HG03097 (cell line): ENCODE data around the gene POU3F1.
"Not testable (repeated sequence)": the region's sequence is repeated elsewhere in the genome, so short reads cannot be mapped to it uniquely, and the experiment has no call there.

Source experiments
- ATAC-seq: cut with Tn5 transposase; IDR thresholded peaks from one replicate; pipeline ENCODE4 v1.9.1; 2021; ENCODE audit not compliant: unreplicated experiment, low FRiP score

Gene POU3F1

DNA sequence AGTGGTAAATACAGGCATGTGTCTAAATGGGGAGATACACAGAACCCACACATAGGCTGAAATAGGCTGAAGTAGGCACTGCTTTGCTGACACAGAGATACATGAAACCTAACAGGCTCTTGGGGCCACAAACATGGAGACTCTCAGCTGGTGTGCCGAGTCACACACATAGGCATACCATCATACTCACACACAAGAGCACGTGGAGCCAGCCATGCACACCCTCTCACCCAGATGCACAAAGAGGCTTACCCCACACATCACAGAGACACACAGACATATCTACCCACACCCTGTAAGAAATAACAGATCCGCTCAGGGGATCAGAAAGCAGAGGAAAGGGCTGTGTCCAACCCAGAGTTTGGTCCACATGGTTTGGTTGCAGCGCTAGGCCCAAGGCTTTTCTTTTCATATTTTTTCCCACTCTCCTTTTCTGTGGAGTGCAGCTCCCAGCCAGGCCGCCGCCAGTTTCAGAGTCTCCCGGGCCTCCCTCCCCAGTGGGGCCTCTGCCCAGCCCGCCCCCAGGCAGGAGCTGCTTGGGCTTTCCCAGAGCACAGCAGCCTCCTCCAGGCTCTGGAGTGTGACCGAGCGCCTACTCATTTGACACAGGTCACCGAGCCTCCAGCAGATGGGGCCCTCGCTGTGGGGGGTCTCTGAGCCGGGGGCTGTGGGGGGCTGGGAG, 3.9 kb upstream of the POU3F1 start:
- no peak for ATAC-seq

DNA sequence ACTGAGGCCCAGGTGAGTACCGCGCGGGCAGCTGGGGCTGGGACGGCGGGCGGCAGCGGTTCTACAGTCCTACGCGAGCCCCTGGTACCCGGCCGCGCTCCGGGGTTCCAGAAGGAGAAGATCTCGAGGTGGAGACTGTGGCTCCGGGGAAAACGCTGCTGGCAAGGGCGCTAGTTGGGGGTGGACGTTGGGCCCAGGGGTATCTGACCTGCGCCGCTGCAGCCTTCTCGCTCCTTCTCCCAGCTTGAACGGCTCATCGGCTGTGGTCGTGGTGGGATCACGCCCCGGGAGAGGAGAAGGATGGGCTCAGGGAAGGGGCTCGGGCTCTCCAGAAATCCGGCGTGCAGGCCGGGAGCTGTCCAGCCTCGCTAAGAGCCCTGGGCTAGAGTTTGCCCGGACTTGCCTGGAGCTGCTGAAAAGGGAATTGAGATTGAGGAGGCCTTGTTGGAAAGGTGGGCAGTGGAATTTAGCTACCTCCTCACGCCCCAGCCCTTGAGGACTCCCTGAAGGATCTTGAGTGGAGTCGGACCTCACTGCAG, 1.1 kb upstream of the POU3F1 start:
- no peak for ATAC-seq

DNA sequence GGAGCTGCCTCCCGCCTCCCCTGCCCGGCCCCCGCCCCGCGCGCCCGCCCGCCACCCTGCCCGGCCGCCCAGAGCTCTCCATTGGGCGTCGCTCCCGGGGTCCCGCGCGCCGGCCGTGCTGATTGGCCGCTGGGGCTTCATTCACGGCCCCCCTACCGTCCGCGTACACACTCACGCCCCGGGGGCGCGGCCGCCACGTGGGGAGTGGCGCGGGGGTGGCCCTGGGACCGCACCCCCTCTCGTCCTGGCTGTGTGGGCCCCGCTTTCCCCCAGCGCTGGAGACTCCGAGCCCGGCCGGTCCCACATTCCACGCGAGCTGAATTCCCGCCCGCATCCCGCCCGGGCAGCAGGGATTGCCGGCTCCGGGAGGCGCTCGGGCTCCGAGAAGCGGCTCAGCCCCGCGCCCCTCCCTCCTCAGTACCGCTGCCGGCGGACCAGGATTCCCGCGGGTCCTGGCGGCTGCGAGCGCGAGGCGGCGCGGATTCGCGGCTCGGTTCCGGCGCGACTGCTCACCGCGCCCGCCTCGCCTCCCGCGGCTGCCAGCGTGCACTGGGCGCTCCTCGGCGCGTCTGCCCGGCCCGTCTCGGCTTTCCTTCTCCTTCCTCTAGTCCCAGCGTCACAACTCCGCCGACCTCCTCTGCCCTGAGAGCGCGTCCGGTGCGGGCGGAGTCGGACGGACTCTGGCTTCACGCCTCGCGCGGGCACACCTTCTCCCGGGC, 450 bp upstream of the POU3F1 start:
- ATAC-seq = peak; percentile 42

DNA sequence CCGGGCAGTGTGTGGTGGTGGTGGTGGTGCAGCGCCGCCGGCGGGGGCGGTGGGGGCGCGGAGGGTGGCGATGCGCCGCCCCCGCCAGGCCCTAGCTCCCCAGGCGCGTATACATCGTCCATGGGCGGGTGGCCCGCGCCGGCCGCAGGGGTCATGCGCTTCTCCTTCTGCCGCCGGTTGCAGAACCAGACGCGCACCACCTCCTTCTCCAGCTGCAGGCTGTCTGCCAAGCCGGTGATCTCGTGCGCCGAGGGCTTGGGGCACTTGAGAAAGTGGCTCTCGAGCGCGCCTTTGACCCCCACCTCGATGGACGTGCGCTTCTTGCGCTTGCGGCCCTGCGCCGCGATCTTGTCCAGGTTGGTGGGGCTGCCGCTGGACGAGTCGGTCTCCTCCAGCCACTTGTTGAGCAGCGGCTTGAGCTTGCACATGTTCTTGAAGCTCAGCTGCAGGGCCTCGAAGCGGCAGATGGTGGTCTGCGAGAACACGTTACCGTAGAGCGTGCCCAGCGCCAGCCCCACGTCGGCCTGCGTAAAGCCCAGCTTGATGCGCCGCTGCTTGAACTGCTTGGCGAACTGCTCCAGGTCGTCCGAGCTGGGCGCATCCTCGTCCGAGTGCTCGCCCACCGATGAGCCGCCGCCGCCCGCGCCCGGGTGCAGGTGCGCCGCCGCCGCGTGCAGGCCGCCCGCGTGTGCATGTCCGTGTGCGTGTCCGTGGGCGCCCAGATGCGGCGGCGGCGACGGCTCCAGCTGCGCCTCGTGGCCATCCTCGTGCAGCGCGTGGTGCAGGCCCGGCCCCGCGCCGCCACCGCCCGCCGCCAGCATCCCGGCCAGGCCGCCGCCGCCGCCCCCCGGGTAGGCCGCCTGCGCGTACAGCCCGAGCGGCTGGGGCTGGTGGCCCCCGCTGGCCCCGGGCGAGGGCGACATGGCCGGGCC, 926 bp downstream of the POU3F1 start:
- peak; percentile 3 for ATAC-seq

DNA sequence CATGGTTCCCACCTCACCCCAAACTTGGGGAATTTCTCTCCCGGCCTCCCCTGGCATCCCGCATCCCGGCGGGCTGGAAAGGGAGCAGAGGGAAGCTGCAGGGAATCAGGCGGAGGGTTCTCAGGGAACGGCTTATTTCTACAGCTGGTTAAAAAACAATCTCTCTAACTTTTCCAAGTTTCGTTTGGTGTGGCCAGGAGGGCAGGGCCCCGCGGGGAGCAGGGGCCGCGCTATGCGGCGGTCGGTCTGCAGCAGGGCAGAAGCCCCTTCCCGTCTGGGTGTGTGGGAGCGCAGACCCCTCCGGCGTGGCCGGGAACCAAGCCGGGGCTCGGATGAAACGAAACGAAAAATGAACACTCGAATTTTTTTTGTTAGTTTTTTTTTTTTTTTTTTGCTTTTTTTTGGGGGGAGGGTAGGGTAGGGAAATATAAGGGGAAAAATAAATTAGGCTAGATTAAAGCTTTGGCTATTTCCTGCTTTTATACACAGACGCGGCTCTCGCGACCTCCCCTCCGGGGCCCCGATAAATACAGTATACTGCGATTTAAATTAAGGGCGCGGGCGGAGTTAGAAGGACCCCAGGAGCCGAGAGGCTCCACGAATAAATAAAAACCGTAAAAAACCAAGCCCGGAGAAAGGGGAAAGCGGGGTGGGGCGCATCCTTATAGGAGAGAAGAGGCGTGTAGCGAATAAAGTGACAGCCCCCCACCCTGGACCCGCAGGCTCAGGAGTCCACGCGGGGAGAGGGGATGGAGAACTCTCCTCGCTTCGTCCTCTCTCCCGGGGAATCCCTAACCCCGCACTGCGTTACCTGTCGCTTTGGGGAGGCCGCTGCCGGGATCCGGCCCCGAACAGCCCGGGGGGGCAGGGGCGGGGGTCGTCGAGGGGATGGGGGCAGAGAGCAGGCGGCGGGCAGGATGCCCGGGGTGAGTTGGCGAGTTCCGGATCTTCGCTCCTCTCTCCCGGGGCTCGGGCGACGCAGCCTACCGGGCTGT, 2.1 kb downstream of the POU3F1 start:
- no peak for ATAC-seq

DNA sequence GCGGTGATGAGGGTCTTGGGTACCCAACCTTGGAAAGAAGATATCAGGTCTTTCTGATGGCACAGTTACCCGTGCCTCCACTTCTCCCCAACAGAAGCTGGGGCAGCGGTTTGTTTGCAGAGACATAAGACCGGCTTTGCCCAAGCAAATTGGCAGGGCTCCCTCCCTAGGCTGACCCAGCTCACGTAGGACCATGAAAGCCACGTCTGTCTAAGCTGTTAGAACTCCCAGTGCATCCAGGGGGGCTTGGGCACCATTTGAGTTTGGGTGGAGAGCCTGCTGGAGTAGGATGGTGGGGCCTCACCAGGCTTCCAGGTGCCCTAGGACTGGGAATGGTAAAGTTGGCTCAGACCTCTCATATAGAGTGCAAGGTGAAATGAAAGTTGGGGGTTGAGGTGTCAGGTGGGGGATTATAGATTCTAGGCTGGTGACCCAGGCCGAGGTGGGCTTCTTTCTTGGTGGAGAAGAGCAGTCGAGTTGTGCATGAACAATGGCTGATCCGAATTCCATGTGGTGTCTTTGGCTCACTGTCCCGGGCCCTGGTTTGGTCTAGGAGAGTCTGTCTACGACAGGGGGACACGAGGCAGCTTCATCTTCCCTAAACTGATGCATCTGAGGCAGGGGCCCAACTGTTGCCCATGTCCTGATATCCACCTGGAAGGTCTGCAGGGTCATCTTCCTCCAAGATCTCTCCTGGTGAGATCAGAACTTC, 3.4 kb downstream of the POU3F1 start:
- ATAC-seq = no peak

DNA sequence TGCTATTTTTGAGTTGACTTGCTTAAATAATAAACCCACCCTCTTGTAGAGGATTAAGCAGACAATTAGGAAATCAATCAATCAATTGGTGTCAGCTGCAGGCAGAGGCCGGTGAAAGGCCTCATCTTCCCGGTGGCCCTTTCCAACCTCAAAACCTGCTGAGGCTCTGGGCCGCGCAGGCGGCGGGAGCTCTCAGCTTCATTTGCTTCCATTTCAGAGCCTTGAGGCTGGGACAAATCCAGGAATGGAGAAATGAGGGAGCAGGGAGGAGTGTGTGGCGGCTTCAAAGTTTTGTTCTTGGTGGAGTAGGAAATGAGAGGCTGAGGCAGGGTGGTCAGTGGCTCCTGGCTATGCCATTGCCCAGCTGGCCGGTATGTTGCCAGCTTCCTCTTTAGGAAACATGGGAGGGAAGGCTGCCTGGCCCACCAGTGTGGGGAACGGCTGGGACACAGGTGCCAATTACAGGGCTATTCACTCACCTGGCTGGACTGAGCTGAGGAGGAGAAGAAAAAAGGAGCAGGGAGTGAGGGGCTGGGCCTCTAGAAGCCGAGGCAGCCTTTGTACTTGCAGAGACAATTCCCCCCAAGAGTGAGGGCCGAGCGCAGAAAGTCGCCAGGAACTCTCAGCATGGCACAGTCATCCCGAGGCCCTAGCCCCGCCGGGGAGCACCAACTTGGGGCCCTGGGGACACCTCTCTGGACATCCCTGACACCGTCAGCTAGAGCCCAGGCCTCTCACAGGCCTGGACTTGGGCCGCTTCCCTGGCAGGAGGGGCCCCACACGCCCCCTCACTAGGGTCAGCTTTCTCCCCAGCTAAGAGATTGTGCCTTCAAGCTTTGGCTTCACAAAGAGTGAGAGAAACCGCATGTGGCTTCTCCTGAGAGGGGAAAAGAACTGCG, 4.4 kb downstream of the POU3F1 start:
- no peak for ATAC-seq

DNA sequence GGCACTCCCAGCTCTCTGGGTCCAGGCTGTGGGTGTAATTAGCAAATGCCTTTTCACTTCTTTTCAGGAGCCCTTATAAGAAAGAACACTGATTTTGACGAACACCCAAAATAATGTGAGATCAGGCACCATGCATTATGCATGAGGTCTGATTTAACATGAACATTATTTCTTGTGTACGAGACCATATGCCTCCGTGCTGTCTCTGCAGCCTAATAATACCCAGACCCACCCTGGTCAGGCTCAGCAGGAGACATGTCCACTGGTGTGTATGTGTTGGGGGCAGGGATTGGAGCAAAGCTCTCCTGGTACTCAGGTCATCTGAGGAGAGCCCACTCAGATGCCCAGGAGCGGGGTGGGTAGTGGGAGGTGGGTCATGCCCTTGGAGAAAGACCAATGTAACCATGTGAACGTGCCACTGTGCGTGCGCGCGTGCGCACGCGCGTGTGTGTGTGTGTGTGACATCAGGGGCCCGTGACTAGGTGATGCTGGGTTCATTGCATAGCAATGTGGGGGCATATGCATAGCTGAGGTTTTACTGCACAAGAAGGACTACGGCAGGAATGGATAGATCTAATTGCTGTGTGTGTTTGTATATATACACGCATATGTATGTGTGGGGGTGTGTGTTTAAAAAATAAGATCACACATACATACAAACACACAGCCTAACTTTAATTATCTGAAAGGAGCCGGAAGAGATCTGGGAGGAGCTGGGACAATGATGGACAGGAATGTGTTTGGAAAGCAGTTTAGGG, 7.1 kb downstream of the POU3F1 start:
- ATAC-seq = no peak

DNA sequence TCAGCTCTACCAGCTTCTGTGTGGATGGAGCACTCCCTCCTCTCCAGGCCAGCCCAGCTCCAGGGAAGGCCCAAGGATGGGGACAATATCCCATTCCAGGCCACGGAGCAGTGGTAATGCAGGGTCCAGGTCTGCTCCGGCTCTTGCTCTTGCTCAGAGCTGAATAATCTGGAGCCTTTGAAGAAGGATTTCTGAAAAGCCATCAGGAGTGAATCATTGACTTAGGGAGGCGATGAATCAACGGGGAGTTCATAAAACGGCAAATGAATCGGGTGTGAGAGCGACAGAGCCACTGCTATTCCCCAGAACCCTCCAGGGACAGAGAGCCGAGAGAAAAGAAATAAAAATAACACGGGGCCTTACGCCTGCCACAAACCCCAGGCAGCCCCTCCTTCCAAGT, 7.7 kb downstream of the POU3F1 start:
- ATAC-seq = no peak

DNA sequence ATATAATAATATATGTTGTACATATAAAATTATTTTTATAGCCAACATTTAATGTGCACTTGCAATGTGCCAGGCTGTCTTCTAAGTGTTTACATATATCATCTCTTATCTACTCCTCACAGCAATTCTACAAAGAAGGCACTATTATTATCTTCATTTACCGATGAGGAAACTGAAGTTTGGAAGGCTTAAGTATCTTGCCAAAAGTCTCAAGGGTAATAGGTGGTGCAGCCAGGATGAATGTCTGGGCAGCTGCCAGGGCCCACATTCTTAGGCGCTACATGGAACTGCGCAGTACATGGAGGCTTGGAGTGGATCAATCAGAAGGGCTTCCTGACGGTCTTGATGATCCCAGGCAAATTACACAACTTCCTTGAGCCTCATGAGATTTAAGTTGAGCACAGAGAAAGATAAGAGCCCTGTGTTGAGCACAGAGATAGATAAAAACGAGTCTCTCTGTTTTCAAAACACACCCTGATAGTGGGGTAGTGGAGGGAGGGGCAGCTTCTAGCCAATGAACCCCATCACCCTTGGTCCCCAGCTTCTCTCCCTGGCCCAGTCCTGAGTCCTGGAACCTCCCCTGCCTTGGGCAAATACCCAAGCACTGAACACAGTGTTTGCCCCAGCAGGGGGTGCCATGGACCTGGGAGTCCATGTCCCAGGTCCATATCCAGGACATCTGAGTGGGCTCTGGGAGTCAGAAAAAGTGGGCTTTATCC, 9.2 kb downstream of the POU3F1 start:
- no peak for ATAC-seq

DNA sequence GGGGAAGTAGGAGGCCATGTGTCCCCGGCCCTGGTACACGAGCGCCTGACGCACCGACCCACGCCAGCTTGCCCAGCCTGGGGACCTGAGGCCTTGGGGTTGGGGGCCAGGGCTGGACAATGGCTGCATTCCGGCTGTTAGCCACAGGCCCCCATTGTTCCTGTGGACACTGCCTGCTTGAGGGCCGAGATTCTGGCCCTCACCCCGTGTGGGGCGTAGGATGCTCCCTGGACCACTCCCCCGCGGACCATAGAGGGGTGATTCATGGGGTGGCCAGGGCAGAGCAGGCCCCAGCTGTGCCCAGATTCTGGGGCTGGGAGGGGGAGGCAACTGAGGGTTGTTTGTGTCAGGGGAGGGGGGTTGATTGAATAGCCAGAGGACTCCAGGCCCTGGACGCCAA, 11.7 kb downstream of the POU3F1 start:
- ATAC-seq = no peak

DNA sequence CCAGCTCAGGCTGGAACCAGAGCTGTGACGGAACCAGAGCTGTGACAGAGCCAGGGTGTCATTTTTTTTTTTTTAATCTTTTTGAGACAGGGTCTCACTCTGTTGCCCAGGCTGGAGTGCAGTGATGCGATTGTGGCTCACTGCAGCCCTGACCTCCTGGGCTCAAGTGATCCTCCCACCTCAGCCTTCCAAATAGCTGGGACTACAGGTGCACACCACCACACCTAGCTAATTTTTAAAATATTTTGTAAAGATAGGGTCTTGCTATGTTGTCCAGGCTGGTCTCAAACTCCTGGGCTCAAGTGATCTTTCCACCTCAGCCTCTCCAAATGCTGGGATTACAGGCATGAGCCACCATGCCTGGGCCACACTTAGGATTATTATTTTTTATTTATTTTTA, 13.6 kb downstream of the POU3F1 start:
- not testable (repeated sequence) for ATAC-seq

DNA sequence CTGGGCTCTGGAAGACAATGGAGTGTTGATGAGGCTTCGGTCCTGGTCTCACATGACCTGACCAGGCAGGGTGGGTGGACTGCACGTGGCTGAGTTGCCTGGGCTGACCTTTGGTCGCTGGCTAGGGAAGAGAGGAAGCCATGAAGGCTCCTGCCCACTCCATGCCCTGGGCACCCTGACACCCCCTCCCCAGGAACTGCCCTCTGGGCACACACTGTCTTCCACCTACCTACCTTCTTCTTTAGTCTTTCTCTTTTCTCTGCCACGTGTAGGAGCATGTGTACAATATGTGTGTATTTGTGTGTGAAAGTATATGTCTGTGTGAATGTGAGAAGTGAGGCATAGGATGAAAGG, 15.1 kb downstream of the POU3F1 start:
- ATAC-seq = no peak

DNA sequence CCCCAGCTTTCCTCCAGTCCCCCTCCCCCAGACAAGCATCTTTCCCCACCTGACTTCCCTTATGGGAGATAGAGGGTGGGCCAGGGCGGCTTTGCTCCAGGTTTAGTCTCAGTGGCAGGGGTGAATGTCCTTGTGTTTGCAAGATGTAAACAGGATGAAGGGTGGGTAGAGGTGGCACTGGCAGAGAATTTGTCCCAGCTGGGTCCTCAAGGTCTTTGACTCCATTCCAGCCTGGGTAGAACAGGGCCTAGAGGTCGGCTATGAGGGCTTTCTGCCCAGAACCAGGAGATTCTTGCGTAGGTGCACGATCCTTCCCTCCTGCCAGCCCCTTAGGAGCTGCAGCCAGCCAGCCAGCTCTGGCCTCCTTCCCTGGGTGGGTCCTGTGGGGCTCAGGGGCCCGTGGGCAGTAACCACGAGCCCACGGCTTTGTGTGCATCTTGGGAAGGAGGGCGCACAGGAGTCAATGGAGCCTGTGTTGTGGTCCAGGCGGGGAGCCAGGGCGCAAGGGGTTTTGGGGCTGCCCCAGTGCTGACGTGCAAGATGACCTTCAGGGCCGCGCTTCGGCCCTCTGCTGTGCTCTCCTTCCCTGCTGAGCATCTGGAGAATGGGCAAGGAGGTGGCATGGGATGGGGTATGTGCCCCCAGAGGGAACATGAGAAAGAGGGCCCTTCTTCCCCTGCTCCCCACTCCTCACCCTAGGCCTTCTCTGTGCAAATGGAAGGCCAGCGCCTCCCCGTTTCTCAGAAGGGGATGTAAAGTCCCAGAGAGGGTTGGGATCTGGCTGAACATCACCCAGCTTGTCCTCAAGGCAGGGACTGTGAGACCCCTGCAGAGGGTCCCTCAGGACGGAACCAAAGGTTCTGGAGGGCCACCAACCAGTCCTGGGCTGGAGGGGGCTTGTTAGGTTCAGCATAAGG, 15.7 kb downstream of the POU3F1 start:
- no peak for ATAC-seq

DNA sequence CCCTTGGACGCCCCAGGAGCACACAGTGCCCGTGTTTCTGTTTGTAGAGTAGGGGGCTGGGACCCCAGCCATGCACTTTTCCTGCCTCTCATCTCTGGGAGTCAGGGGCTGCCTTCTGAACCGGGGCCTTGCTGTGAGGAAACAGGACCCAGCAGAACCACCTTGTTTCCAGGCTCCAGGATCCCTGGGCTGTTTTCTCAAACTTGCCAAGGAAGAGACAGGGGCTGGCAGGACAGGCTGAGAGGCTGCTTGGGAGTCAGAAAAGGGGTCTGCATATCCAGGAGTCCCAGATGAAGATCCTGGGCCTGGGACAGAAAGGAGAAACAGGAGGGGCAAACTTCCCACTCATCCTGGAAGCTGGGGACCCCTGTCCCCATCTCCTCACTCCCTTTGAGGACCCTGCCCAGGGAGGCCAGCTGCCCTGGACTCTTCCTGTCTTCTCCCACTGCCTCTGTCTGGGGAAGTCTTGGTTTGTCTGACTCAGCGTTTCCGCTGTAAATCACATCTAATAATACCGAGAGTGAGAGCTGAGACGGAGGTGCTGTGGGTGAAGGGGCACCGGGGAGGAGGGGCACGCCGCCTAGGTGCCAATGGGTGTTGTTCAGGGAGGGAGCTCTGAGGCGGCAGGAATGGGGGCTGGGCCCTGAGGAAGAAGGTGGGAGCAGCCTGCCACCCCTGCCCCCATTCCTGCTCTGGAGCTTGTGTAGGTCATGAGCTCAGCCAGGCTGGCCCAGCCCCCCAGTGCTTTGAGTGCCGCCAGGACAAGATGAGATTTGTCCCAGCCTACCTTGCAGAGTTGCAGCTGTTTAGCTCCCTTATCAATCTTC, 16.7 kb downstream of the POU3F1 start:
- ATAC-seq = no peak
